PC-9 (cell line): Measurements from ENCODE around the gene MOGAT2. TPM values are rescaled to one million over a fixed set of nuclear protein-coding genes. Genes with fewer than 3 reads are reported as not detected.

Experiments used
- BruUV-seq: library from RNA; stranded (reverse); fragments of 400-500 nt; replicated peaks from 2 replicates; lab custom pipeline; 2021; lab: Mats Ljungman, UMichigan
- CTCF ChIA-PET: fragments of 300-600 bp; sonication (Branson Sonifier 250); formaldehyde crosslinking; loops from one replicate; lab custom pipeline; 2022; ENCODE audit warnings: antibody characterized with exemption; lab: Charles Lee
- POLR2A ChIA-PET: fragments of 300-600 bp; sonication (Branson Sonifier 250); formaldehyde crosslinking; loops from one replicate; lab custom pipeline; 2022; ENCODE audit warnings: antibody characterized with exemption; ENCODE audit not compliant: unreplicated experiment; lab: Charles Lee
- DNase-seq, 2 experiments: peaks; one replicate each; pipeline versions ENCODE4 v3.0.0 to v3.0.0-alpha.2; 2015 to 2022; ENCODE audit warnings: mixed read lengths in 1 of 2
- H2AFZ ChIP-seq: fragments of 200-600 bp; sonication (generic); 2 replicates; pipeline ENCODE4 v1.8.1; 2017; ENCODE audit warnings: antibody characterized with exemption
- H3F3A ChIP-seq: fragments of 200-600 bp; sonication (generic); 2 replicates; pipeline ENCODE4 v1.8.1; 2017; ENCODE audit warnings: antibody characterized with exemption, mild to moderate bottlenecking, low read depth; ENCODE audit not compliant: insufficient read depth
- H3K27ac ChIP-seq: fragments of 200-600 bp; sonication (generic); 2 replicates; pipeline ENCODE4 v1.6.1; 2016; ENCODE audit warnings: mixed run types
- H3K27me3 ChIP-seq: fragments of 200-600 bp; sonication (generic); 2 replicates; pipeline ENCODE4 v1.6.1; 2016; ENCODE audit warnings: low read depth, mixed run types; ENCODE audit not compliant: insufficient read depth
- H3K36me3 ChIP-seq: fragments of 200-600 bp; sonication (generic); 2 replicates; pipeline ENCODE4 v1.6.1; 2016; ENCODE audit warnings: low read depth, mixed run types
- H3K4me1 ChIP-seq: fragments of 200-600 bp; sonication (generic); replicated peaks from 2 replicates; pipeline ENCODE4 v1.6.1; 2016; ENCODE audit warnings: mixed run types; ENCODE audit not compliant: insufficient read depth
- H3K4me2 ChIP-seq: fragments of 200-600 bp; sonication (generic); 2 replicates; pipeline ENCODE4 v1.6.1; 2017; ENCODE audit warnings: mixed run types
- H3K4me3 ChIP-seq: fragments of 200-600 bp; sonication (generic); 2 replicates; pipeline ENCODE4 v1.6.1; 2016; ENCODE audit warnings: mixed run types
- H3K79me2 ChIP-seq: fragments of 200-600 bp; sonication (generic); 2 replicates; pipeline ENCODE4 v1.6.1; 2017; ENCODE audit warnings: low read depth, mixed run types
- H3K9me2 ChIP-seq: fragments of 200-600 bp; sonication (generic); 2 replicates; pipeline ENCODE4 v1.8.1; 2017; ENCODE audit warnings: mild to moderate bottlenecking; ENCODE audit not compliant: insufficient read depth
- H3K9me3 ChIP-seq: fragments of 200-600 bp; sonication (generic); 2 replicates; pipeline ENCODE4 v1.8.1; 2016; ENCODE audit warnings: low read depth; ENCODE audit not compliant: insufficient read depth
- H4K20me1 ChIP-seq: fragments of 200-600 bp; sonication (generic); 2 replicates; pipeline ENCODE4 v1.8.1; 2017; ENCODE audit not compliant: insufficient read depth
- EZH2 ChIP-seq: fragments of 200-600 bp; sonication (generic); IDR thresholded peaks from 2 replicates; pipeline ENCODE4 v1.8.0; 2017; ENCODE audit warnings: antibody characterized with exemption, low read depth
- intact Hi-C: fragments of 100-400 bp; cut with micrococcal nuclease; formaldehyde crosslinking; loops from one replicate; pipeline ENCODE4 v1.10.0; 2022; ENCODE audit not compliant: unreplicated experiment
- total RNA-seq: library from RNA; stranded (reverse); gene quantifications from 2 replicates; pipeline ENCODE4 v1.2.3, GENCODE V29; 2021
- TF ChIP-seq, protein P1 (sequence below): fragments of 200-600 bp; sonication (generic); conservative IDR thresholded peaks from 2 replicates; pipeline ENCODE4 v1.6.1; 2017; ENCODE audit warnings: mixed run types, antibody characterized with exemption, mild to moderate bottlenecking, moderate library complexity

Gene MOGAT2
- total RNA-seq, 1 experiment from 2014 or later: not detected

DNA sequence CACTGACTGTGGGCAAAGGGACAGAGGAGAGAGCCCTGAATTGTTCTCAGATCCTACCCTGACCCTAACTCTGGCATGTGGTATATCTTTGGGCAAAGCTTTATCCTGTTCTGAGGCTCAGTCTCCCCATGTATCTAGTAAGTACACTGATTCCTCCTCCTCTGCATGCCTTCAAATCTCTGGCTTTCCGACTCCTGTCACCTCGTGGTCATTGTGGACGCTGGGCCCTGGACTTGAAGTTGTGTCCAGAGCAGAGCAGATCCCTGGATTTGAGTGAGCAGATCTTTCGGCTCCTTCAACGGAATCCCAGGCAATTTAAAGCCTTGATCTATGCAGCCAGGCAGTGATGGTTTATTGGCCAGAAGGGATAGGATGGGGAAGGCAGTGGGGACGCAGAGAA lies 3.0 kb downstream of the MOGAT2 start:
- H4K20me1 ChIP-seq: no peaks in the 10 kb centered on the region
- H2AFZ ChIP-seq: no peak overlapping the region
- no peak for DNase-seq
- no peaks in the 10 kb centered on the region; the same call in 1 of the 2 replicates for H3F3A ChIP-seq
- CTCF ChIA-PET: no interaction called here
- intact Hi-C loops: loop anchor here (5.0 kb wide), 1 partner anchor 82 kb away; no protein-coding TSS in a partner anchor
- POLR2A ChIA-PET: interaction anchor here (0.7 kb wide), 1 partner anchor 82 kb away, joined by 4 read pairs; no protein-coding TSS in a partner anchor
- no peak overlapping the region for H3K4me2 ChIP-seq
- H3K4me3 ChIP-seq: no peak overlapping the region
- no peaks in the 10 kb centered on the region for H3K36me3 ChIP-seq
- BruUV-seq: no TSS peak
- H3K9me3 ChIP-seq: no peaks in the 10 kb centered on the region
- H3K27ac ChIP-seq: no peak overlapping the region
- no peaks in the 10 kb centered on the region for H3K9me2 ChIP-seq
- H3K79me2 ChIP-seq: no peaks in the 10 kb centered on the region
- no peaks in the 10 kb centered on the region for H3K27me3 ChIP-seq
- TF ChIP-seq, protein P1, sequence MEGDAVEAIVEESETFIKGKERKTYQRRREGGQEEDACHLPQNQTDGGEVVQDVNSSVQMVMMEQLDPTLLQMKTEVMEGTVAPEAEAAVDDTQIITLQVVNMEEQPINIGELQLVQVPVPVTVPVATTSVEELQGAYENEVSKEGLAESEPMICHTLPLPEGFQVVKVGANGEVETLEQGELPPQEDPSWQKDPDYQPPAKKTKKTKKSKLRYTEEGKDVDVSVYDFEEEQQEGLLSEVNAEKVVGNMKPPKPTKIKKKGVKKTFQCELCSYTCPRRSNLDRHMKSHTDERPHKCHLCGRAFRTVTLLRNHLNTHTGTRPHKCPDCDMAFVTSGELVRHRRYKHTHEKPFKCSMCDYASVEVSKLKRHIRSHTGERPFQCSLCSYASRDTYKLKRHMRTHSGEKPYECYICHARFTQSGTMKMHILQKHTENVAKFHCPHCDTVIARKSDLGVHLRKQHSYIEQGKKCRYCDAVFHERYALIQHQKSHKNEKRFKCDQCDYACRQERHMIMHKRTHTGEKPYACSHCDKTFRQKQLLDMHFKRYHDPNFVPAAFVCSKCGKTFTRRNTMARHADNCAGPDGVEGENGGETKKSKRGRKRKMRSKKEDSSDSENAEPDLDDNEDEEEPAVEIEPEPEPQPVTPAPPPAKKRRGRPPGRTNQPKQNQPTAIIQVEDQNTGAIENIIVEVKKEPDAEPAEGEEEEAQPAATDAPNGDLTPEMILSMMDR: no peak
- no peak for TF ChIP-seq EZH2
- peaks cover 13% of the 10 kb centered on the region for H3K4me1 ChIP-seq

DNA sequence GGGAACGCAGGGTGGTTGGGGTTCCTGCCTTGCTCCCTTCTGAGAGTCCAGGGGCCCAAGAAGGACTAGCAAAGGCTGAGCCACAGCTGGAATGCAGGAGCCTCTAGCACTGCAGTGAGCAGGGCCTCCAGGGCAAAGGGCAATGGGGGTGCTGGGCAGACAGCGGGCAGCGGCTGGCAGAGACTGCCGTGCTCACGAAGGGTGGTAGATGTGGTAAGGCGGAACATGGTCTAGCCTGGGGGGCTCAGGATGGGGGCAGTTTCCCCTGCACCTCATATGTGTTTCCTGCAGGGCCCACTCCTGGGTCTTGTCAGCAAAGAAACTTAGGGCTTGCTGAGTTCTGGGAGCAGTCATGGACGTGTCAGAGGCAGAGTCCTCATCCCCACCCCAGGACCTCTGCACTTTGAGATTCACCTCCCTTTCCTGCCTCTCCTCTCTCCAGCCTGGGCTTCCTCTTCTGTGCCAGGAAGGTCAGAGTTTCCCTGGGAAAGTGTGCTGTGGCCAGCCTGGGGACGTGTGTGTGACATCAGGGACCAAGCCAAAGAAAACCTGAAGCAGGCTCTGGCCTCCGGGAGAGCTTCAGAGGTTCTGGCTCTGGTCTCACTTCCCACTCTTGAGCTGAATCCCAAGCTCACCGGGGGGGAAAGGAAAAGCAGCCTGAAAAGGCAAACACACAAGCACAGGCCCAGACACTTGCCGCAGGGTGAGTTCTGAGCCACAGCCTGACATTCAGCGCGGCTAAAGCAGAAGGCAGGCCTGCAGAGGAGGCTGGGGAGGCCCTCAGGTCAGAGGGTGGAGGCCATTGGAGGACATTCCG lies 4.4 kb downstream of the MOGAT2 start:
- ChIA-PET CTCF (interaction anchor here (0.6 kb wide), 1 partner anchor 52 kb away, joined by 3 read pairs; no protein-coding TSS in a partner anchor), POLR2A (no interaction called here)
- no peak for DNase-seq
- H4K20me1 ChIP-seq: no peaks in the 10 kb centered on the region
- H3K4me1 ChIP-seq: peaks cover 11% of the 10 kb centered on the region
- intact Hi-C loops: loop anchor here (2.0 to 5.0 kb wide), 3 partner anchors 80 to 597 kb away; no protein-coding TSS in a partner anchor
- no peaks in the 10 kb centered on the region for H3K9me3 ChIP-seq
- no peaks in the 10 kb centered on the region for H3K36me3 ChIP-seq
- H3K4me2 ChIP-seq: no peak overlapping the region
- no peaks in the 10 kb centered on the region for H3K79me2 ChIP-seq
- H3F3A ChIP-seq: no peaks in the 10 kb centered on the region; the same call in 1 of the 2 replicates
- H3K27me3 ChIP-seq: no peaks in the 10 kb centered on the region
- no peak overlapping the region for H3K4me3 ChIP-seq
- H3K9me2 ChIP-seq: no peaks in the 10 kb centered on the region
- no TSS peak for BruUV-seq
- no peak overlapping the region for H3K27ac ChIP-seq
- TF ChIP-seq EZH2: no peak
- TF ChIP-seq, protein P1: no peak
- no peak overlapping the region for H2AFZ ChIP-seq

DNA sequence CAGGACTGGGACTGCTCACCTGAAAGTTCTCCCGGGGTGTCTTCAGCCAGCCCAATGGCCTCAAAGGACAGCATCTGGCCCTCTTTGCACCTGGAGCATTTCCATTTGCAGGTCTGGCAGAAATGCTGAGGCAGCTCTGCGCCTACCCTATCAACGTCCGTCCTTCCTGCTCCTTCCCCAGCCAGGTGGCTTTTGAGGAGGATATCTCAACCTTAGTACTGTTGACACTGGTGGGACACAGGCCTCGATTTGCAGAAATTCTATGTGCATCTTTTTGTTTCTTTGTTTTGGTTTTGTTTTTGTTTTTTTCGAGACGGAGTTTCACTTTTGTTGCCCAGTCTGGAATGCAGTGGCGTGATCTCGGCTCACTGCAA lies 5.0 kb downstream of the MOGAT2 start:
- Histone ChIP-seq H3K27ac (no peak overlapping the region), H2AFZ (no peak overlapping the region), H3F3A (no peaks in the 10 kb centered on the region; the same call in 1 of the 2 replicates), H3K27me3 (no peaks in the 10 kb centered on the region), H3K36me3 (no peaks in the 10 kb centered on the region), H3K9me2 (no peaks in the 10 kb centered on the region), H3K4me1 (peaks cover 5% of the 10 kb centered on the region), H3K4me3 (no peak overlapping the region), H3K9me3 (no peaks in the 10 kb centered on the region), H3K4me2 (no peak overlapping the region), H3K79me2 (no peaks in the 10 kb centered on the region), H4K20me1 (no peaks in the 10 kb centered on the region)
- BruUV-seq: no TSS peak
- CTCF ChIA-PET: no interaction called here
- TF ChIP-seq EZH2: no peak
- TF ChIP-seq, protein P1: no peak
- no peak for DNase-seq
- POLR2A ChIA-PET: no interaction called here
- intact Hi-C loops: loop anchor here (2.0 to 5.0 kb wide), 3 partner anchors 80 to 596 kb away; no protein-coding TSS in a partner anchor
